Glutamatergic neuron (in vitro differentiated cells): Measurements from ENCODE around the gene URGCP. TPM values are rescaled to one million over a fixed set of nuclear protein-coding genes. Genes with fewer than 3 reads are reported as not detected.

Experiments used
- DNase-seq: peaks from one replicate; pipeline ENCODE4 v3.0.0; 2022
- H3K27ac Mint-ChIP-seq: one replicate; pipeline ENCODE4 v1.8.0; 2020; ENCODE audit warnings: mild to moderate bottlenecking, mixed read lengths, inconsistent platforms; ENCODE audit not compliant: unreplicated experiment
- H3K27me3 Mint-ChIP-seq: one replicate; pipeline ENCODE4 v1.8.0; 2020; ENCODE audit warnings: mild to moderate bottlenecking, moderate library complexity, mixed read lengths, inconsistent platforms; ENCODE audit not compliant: unreplicated experiment
- H3K36me3 Mint-ChIP-seq: one replicate; pipeline ENCODE4 v1.8.0; 2020; ENCODE audit warnings: mild to moderate bottlenecking, mixed read lengths, inconsistent platforms; ENCODE audit not compliant: unreplicated experiment
- H3K4me1 Mint-ChIP-seq: one replicate; pipeline ENCODE4 v1.8.0; 2020; ENCODE audit warnings: mild to moderate bottlenecking, low read depth, mixed read lengths, inconsistent platforms; ENCODE audit not compliant: unreplicated experiment
- H3K4me3 Mint-ChIP-seq: one replicate; pipeline ENCODE4 v1.8.0; 2020; ENCODE audit warnings: mild to moderate bottlenecking, mixed read lengths, inconsistent platforms; ENCODE audit not compliant: unreplicated experiment
- H3K9me3 Mint-ChIP-seq: one replicate; pipeline ENCODE4 v1.8.0; 2020; ENCODE audit warnings: mild to moderate bottlenecking, moderate library complexity, mixed read lengths, inconsistent platforms; ENCODE audit not compliant: unreplicated experiment
- total RNA-seq: library from RNA; stranded (reverse); fragmentation: NEBNext Ultra II Directional; extraction: Animal tissue kit (Norgen Biotek cat#: 25700); gene quantifications from one replicate; pipeline ENCODE4 v1.2.1, GENCODE V29; 2021; ENCODE audit not compliant: unreplicated experiment
- TF ChIP-seq, protein P1 (sequence below): fragments of 200-600 bp; sonication (generic); IDR thresholded peaks from one replicate; pipeline ENCODE4 v1.5.0; 2021; ENCODE audit not compliant: partially characterized antibody, unreplicated experiment

Gene URGCP
- total RNA-seq, 1 donor from 2014 or later: 17.8 TPM

GRCh38 chr7:43879477-43879876 is 26.9 kb downstream of the URGCP start:
- H3K4me1 Mint-ChIP-seq: no peaks in the 10 kb centered on the region
- no peak for DNase-seq
- TF ChIP-seq, protein P1, sequence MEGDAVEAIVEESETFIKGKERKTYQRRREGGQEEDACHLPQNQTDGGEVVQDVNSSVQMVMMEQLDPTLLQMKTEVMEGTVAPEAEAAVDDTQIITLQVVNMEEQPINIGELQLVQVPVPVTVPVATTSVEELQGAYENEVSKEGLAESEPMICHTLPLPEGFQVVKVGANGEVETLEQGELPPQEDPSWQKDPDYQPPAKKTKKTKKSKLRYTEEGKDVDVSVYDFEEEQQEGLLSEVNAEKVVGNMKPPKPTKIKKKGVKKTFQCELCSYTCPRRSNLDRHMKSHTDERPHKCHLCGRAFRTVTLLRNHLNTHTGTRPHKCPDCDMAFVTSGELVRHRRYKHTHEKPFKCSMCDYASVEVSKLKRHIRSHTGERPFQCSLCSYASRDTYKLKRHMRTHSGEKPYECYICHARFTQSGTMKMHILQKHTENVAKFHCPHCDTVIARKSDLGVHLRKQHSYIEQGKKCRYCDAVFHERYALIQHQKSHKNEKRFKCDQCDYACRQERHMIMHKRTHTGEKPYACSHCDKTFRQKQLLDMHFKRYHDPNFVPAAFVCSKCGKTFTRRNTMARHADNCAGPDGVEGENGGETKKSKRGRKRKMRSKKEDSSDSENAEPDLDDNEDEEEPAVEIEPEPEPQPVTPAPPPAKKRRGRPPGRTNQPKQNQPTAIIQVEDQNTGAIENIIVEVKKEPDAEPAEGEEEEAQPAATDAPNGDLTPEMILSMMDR: no peak
- H3K4me3 Mint-ChIP-seq: no peak overlapping the region
- H3K36me3 Mint-ChIP-seq: peaks cover 10% of the 10 kb centered on the region
- peaks cover 5% of the 10 kb centered on the region for H3K27me3 Mint-ChIP-seq
- peaks cover 3% of the 10 kb centered on the region for H3K9me3 Mint-ChIP-seq
- no peak overlapping the region for H3K27ac Mint-ChIP-seq

DNA sequence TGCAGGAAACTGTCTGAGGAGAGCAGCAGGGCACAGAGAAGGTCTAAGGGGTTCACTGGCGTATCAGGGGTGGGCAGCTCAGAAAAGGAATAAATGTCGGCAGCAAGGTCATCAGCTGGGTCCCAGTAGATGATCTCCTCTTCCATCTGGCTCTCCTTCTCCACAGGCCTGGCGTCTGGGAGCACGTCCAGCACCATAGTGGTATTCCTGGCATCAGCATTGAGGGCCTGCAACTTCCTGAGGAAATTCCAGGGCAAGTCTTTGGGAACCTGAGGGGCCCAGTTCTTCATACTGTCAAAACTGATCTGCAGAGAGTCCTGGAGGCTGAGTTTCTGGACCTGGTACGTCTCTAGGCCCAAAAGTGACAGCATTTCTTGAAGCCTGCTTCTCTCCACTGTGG is 27.5 kb downstream of the URGCP start:
- H3K9me3 Mint-ChIP-seq: peaks cover 3% of the 10 kb centered on the region
- no peaks in the 10 kb centered on the region for H3K4me1 Mint-ChIP-seq
- H3K36me3 Mint-ChIP-seq: peaks cover 8% of the 10 kb centered on the region
- peaks cover 5% of the 10 kb centered on the region for H3K27me3 Mint-ChIP-seq
- DNase-seq: no peak
- TF ChIP-seq, protein P1: no peak
- no peak overlapping the region for H3K4me3 Mint-ChIP-seq
- H3K27ac Mint-ChIP-seq: no peak overlapping the region

DNA sequence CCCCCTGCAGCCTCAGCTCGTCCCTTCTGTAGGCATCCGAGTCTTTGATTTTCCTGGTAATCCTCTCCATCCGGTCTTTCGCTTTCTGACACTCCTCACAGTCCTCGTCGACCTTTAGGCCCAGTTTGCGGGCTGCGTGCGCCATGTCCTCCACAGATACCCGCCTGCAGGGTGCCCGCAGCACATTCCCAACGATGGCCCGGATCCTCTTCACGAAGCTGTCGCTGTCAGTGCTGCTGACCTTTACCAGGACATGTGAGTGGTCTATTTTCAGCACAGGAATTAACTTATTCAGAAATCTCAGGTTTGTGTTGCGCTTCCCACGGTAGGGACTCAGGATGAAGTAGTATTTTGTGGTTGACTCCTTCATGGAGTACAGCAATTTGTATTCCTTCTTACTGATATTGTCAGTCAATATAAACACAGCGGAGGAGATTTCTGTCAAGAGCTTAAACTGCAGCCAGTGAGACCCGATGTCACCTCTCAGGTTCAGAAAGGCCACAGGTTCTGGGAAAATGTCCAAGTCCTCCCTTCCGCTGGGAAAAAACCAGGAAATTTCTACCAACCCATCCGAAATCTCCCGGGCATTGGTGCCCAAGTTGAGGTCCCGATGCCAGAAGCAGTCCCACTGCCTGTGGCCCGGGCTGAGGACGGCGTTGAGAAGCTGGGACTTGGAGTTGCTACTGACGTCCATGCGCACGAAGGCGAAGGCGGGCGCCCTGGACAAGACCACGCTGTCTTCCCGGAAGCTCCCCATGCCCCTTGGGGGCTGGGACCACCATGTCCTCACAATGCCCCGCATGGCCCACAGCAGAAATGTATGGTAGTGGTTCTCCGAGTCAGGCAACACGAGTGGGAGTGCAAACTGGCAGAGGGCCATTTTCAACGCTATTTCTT is 28.2 kb downstream of the URGCP start:
- peaks cover 5% of the 10 kb centered on the region for H3K27me3 Mint-ChIP-seq
- TF ChIP-seq, protein P1: no peak
- H3K4me1 Mint-ChIP-seq: no peaks in the 10 kb centered on the region
- H3K9me3 Mint-ChIP-seq: peaks cover 1% of the 10 kb centered on the region
- DNase-seq: no peak
- no peak overlapping the region for H3K27ac Mint-ChIP-seq
- H3K36me3 Mint-ChIP-seq: peaks cover 7% of the 10 kb centered on the region
- H3K4me3 Mint-ChIP-seq: no peak overlapping the region

GRCh38 chr7:43876976-43877745 is 29.2 kb downstream of the URGCP start:
- TF ChIP-seq, protein P1: no peak
- peaks cover 5% of the 10 kb centered on the region for H3K27me3 Mint-ChIP-seq
- peaks cover 3% of the 10 kb centered on the region for H3K4me1 Mint-ChIP-seq
- peaks cover 7% of the 10 kb centered on the region for H3K36me3 Mint-ChIP-seq
- DNase-seq: no peak
- peaks cover 1% of the 10 kb centered on the region for H3K9me3 Mint-ChIP-seq
- H3K27ac Mint-ChIP-seq: no peak overlapping the region
- H3K4me3 Mint-ChIP-seq: no peak overlapping the region
